Left forelimb (tissue), 1 donor: Measurements from ENCODE around the gene UBR4.

Experiments
- DNase-seq: peaks from one replicate; pipeline ENCODE4 v3.0.0-alpha.2; 2018; ENCODE audit warnings: low spot score

UBR4 gene

GRCh38 chr1:19057182-19057779 is 152.8 kb downstream of the UBR4 start:
- DNase-seq = no peak

- DNase-seq = no peak
These were observed 154.4 kb downstream of the UBR4 start for GRCh38 chr1:19055701-19056100.

GRCh38 chr1:19055001-19055400 is 155.1 kb downstream of the UBR4 start:
- DNase-seq = no peak

GRCh38 chr1:19054216-19054615 is 155.8 kb downstream of the UBR4 start:
- no peak for DNase-seq

- DNase-seq = no peak
These were observed 156.6 kb downstream of the UBR4 start for GRCh38 chr1:19053486-19053885.

GRCh38 chr1:19049798-19050197 is 160.3 kb downstream of the UBR4 start:
- no peak for DNase-seq

GRCh38 chr1:19049128-19049768 is 160.8 kb downstream of the UBR4 start:
- DNase-seq = no peak

GRCh38 chr1:19046972-19047731 is 162.9 kb downstream of the UBR4 start:
- DNase-seq = no peak

GRCh38 chr1:19045898-19046880 is 163.9 kb downstream of the UBR4 start:
- DNase-seq = no peak

GRCh38 chr1:19044975-19045831 is 164.9 kb downstream of the UBR4 start:
- DNase-seq = peak; percentile 31

GRCh38 chr1:19044471-19044870 is 165.6 kb downstream of the UBR4 start:
- peak; percentile 44 for DNase-seq

- peak; percentile 31 for DNase-seq
These were observed 166.3 kb downstream of the UBR4 start for GRCh38 chr1:19043579-19044443.

- peak; percentile 49 for DNase-seq
These were observed 167.1 kb downstream of the UBR4 start for GRCh38 chr1:19042675-19043578.

- DNase-seq = peak; percentile 26
These were observed 169.9 kb downstream of the UBR4 start for GRCh38 chr1:19040010-19040680.

- DNase-seq = peak; percentile 17
These were observed 171.3 kb downstream of the UBR4 start for GRCh38 chr1:19038732-19039131.

GRCh38 chr1:19038096-19038495 is 172.0 kb downstream of the UBR4 start:
- DNase-seq = peak; percentile 17

- DNase-seq = peak; percentile 53
These were observed 172.4 kb downstream of the UBR4 start for GRCh38 chr1:19037659-19038058.
